Activated CD8-positive, alpha-beta memory T cell treated with anti-CD3 and anti-CD28 coated beads, Interleukin-2, amount 10 ng/mL, durations not matched to agents 7 days and 5 days (primary cell): ENCODE data around the gene ZSWIM5. TPM values are rescaled to one million over a fixed set of nuclear protein-coding genes. Genes with fewer than 3 reads are reported as not detected.
"Not testable (repeated sequence)": the region's sequence is repeated elsewhere in the genome, so short reads cannot be mapped to it uniquely, and the experiment has no call there.

Experiments
- ATAC-seq: fragments of 150-1000 bp; cut with Tn5 transposase; one replicate; pipeline ENCODE4 v1.10.0; 2021; ENCODE audit warnings: moderate library complexity
- CTCF ChIA-PET: fragments of 350-600 bp; sonication (Branson Sonifier 250); formaldehyde crosslinking; loops from one replicate; lab custom pipeline; 2021; ENCODE audit warnings: antibody characterized with exemption; lab: Charles Lee
- DNase-seq: peaks from one replicate; pipeline ENCODE4 v3.0.0-alpha.2; 2020
- H3K27ac Mint-ChIP-seq: one replicate; pipeline ENCODE4 v1.8.0; 2021; ENCODE audit warnings: mild to moderate bottlenecking, mixed read lengths
- H3K27me3 Mint-ChIP-seq: one replicate; pipeline ENCODE4 v1.8.0; 2021; ENCODE audit warnings: mixed read lengths
- H3K36me3 Mint-ChIP-seq: one replicate; pipeline ENCODE4 v1.8.0; 2021; ENCODE audit warnings: mild to moderate bottlenecking, mixed read lengths
- H3K4me1 Mint-ChIP-seq: one replicate; pipeline ENCODE4 v1.8.0; 2021; ENCODE audit warnings: mixed read lengths
- H3K4me3 Mint-ChIP-seq: one replicate; pipeline ENCODE4 v1.8.0; 2021; ENCODE audit warnings: mild to moderate bottlenecking, moderate library complexity, mixed read lengths
- H3K9me3 Mint-ChIP-seq: one replicate; pipeline ENCODE4 v1.8.0; 2022; ENCODE audit warnings: low read depth, mixed read lengths
- total RNA-seq, 2 experiments: library from RNA; stranded (reverse); gene quantifications; one replicate each; pipeline ENCODE4 v1.2.3, GENCODE V29; 2021

ZSWIM5 gene
- under 1 TPM; 0.47 to 0.64 TPM for total RNA-seq

DNA sequence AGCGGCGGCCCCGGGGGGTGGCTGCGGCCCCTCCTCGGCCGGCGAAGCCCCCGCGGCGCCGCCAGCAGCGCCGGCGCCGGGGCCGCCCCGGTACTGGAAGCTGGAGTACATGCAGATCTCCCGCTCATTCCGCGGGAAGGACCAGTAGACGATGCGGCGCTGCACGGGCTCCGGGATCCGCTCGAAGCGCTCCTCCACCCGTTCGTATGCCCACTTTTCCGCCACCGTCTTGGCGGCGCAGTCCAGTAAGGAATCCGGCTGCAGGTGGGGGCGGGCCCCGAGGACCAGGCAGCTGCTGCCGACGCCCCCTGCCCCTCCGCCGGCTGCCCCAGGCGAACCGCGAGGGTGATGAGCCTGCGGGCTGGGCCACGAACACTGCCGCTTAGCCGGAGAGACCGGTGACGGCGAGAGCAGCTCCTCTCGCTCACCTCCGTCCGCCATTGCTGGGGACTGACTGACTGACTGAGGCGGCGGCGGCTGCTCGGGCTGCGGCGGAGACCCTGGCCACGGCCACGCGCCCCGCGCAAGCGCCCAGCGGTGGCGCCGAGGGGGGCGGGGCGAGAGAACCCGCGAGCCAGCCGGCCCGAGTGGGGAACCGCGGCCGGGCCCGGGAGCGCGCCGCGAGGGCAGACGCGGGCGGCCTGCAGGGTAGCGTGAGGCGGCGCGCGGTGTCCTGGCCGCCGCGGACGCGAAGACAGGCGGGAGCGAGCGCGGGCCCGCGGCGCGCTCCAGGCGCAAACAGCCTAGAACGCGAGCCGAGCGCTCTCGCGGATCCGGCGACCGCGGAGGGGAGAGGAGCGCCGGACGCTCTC, at the start of gene ZSWIM5:
ZSWIM5 (minus strand) TSS at position 696 of the 812 bp plus-strand sequence; CDS start at position 441, 255 bp downstream.
- CTCF ChIA-PET, result interaction anchor here (0.8 to 1.3 kb wide), 2 partner anchors 14 to 131 kb away, joined by 3 read pairs; no protein-coding TSS in a partner anchor
- DNase-seq, result peak; percentile 70
- Mint-ChIP-seq H3K4me1 (peaks cover 26% of the 10 kb centered on the region), H3K9me3 (no peaks in the 10 kb centered on the region), H3K4me3 (peak within 1 kb of the TSS; percentile 80), H3K36me3 (no peaks in the 10 kb centered on the region), H3K27me3 (peaks cover 14% of the 10 kb centered on the region), H3K27ac (peak within 1 kb of the TSS; percentile 54)
- ATAC-seq, result peak; percentile 86

DNA sequence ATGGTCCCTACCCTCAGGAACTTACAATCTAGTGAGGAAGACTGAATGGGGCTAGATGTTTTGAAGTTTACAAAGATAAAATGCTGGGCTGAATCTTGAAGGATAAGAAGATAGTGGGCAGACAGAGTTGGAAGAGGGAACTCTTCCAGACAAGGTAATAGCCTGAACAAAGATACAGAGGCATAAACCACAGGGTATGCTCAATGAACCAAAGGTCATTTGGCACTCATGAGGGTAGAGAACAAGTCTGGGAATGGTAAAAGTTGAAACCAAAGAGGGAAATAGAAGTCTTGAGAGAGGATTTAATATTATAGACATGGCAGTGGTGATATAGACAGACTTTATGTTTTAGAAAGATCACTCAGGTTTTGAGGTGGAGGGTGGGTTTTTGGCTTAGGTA, 48.1 kb upstream of the ZSWIM5 start:
- H3K27ac Mint-ChIP-seq, result no peak overlapping the region
- CTCF ChIA-PET, result no interaction called here
- no peak for ATAC-seq

DNA sequence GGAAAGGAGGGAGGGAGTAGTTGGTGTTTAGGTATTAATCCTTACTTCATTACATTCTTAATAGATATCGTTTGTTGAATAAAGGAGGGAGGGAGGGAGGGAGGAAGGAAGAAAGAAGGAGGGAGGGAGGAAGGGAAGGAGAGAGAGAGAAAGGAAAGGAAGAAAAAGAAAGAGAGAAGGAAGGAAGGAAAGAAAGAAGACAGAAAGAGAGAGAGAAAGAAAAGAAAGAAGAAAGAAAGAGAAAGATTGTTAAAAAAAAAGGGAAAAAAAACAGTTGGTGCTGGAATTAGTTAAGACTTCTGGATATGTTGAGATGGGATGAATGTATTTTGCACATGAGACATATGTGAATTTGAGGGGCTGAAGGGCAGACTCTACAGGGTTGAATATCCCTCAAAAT, 44.1 kb upstream of the ZSWIM5 start:
- no peak for ATAC-seq
- Mint-ChIP-seq H3K4me1 (peaks cover 3% of the 10 kb centered on the region), H3K27ac (no peak overlapping the region), H3K27me3 (peaks cover 5% of the 10 kb centered on the region), H3K9me3 (peaks cover 2% of the 10 kb centered on the region), H3K36me3 (no peaks in the 10 kb centered on the region), H3K4me3 (no peak overlapping the region)
- DNase-seq, result no peak
- CTCF ChIA-PET, result no interaction called here

More for the DNA sequence above, 48.1 kb upstream of the ZSWIM5 start:
- Mint-ChIP-seq H3K4me3 (no peak overlapping the region), H3K36me3 (peaks cover 7% of the 10 kb centered on the region), H3K27me3 (peaks cover 5% of the 10 kb centered on the region), H3K4me1 (no peaks in the 10 kb centered on the region), H3K9me3 (peaks cover 14% of the 10 kb centered on the region)
- no peak for DNase-seq

DNA sequence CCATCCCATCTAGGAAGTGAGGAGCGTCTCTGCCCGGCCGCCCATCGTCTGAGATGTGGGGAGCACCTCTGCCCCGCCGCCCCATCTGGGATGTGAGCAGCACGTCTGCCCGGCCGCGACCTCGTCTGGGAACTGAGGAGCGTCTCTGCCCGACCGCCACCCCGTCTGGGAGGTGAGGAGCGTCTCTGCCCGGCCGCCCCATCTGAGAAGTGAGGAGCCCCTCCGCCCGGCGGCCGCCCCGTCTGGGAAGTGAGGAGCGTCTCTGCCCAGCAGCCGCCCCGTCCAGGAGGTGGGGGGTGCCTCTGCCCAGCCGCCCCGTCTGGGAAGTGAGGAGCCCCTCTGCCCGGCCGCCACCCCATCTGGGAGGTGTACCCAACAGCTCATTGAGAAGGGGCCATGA, 41.6 kb upstream of the ZSWIM5 start:
- DNase-seq, ATAC-seq, H3K4me1 Mint-ChIP-seq, H3K9me3 Mint-ChIP-seq, CTCF ChIA-PET, H3K27me3 Mint-ChIP-seq, H3K4me3 Mint-ChIP-seq, H3K27ac Mint-ChIP-seq, H3K36me3 Mint-ChIP-seq: not testable (repeated sequence)

DNA sequence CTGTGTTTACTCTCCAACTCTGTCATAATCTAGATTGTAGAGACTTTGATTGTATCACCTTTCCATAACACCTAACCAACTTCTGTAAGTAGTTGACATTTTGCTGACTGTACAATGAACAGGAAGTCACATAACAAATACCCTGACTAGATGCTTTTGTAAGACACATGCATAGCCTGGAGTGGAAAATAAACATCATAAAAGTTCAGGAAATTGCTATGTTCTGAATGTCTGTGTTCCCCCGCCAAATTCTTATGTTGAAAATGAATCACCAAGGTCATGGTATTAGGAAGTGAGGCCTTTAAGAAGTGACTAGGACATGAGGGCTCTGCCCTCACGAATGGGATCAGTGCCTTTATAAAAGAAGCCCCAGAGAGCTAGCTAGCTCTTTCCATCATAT, 40.4 kb upstream of the ZSWIM5 start:
- Mint-ChIP-seq H3K27me3 (peaks cover 7% of the 10 kb centered on the region), H3K36me3 (peaks cover 3% of the 10 kb centered on the region), H3K27ac (no peak overlapping the region), H3K9me3 (peaks cover 7% of the 10 kb centered on the region), H3K4me3 (no peak overlapping the region), H3K4me1 (peaks cover 3% of the 10 kb centered on the region)
- ATAC-seq, result no peak
- DNase-seq, result no peak
- CTCF ChIA-PET, result no interaction called here

DNA sequence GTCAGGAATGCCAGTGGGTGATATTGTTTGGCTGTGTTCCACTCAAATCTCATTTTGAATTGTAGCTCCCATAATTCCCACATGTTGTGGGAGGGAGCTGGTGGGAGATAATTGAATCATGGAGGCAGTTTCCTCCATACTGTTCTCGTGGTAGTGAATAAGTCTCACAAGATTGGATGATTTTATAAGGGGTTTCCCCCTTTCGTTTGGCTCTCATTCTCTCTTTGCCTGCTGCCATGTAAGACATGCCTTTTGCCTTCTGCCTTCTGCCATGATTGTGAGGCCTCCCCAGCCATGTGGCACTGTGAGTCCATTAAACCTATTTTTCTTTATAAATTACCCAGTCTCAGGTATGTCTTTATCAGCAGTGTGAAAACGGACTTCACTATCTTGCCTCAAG, 40.0 kb upstream of the ZSWIM5 start:
- DNase-seq, ATAC-seq: not testable (repeated sequence)
- CTCF ChIA-PET, result interaction anchor here (0.6 kb wide), 1 partner anchor 378 kb away, joined by 3 read pairs; no protein-coding TSS in a partner anchor

DNA sequence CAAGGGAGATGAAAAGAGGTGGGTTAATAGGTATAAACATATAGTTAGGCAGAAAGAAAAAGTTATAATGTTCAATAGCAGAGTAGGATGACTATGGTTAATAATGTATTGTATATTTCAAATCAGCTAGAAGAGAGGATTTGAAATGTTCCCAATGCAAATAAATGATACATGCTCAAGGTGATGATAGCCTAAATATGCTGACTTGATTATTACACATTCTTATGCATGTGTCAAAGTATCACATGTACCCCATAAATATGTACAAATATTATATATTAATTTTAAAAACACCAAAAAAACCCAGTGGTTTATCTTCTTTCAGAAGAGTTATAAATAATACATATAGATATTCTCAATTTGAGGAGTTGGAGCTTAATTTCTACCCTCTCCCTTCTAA, 38.3 kb upstream of the ZSWIM5 start:
- DNase-seq (no peak), ATAC-seq (no peak)
- H3K27me3 Mint-ChIP-seq, result peaks cover 3% of the 10 kb centered on the region
- no peak overlapping the region for H3K4me3 Mint-ChIP-seq
- peaks cover 11% of the 10 kb centered on the region for H3K9me3 Mint-ChIP-seq
- CTCF ChIA-PET, result no interaction called here
- H3K27ac Mint-ChIP-seq, result no peak overlapping the region
- H3K4me1 Mint-ChIP-seq, result peaks cover 3% of the 10 kb centered on the region
- H3K36me3 Mint-ChIP-seq, result peaks cover 4% of the 10 kb centered on the region

More for the DNA sequence above, 40.0 kb upstream of the ZSWIM5 start:
- H3K27me3 Mint-ChIP-seq, H3K27ac Mint-ChIP-seq, H3K4me1 Mint-ChIP-seq, H3K9me3 Mint-ChIP-seq, H3K36me3 Mint-ChIP-seq, H3K4me3 Mint-ChIP-seq: not testable (repeated sequence)

DNA sequence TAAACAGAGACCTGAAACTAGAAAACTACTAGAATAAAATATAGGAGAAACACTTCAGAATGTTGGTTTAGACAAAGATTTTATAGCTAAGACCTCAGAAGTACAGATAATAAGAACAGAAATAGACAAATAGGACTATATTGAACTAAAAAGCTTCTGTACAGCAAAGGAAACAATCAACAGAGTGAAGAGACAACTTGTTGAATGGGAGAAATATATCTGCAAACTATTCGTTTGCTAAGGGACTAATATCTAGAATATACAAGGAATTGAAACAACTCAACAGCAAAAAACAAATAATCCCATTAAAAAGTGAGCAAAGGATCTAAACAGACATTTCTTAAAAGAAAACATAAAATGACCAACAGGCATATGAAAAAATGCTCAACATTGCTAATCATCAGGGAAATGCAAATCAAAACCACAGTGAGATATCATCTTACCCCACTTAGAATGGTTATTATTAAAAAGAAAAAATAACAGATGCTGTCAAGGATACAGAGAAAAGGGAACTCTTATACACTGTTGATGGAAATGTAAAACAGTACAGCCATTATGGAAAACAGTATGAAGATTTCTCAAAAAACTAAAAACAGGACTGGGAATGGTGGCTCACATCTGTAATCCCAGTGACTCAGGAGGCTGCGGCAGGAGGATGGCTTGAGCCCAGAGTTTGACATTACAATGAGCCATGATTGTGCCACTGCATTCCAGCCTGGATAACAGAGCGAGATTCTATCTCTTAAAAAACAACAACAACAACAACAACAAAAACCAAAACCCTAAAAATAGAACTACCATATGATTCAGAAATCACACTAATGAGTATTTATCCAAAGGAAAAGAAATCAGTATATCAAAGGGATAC, 37.3 kb upstream of the ZSWIM5 start:
- H3K9me3 Mint-ChIP-seq, result peaks cover 13% of the 10 kb centered on the region
- CTCF ChIA-PET, result no interaction called here
- ATAC-seq (no peak), DNase-seq (no peak)
- H3K4me3 Mint-ChIP-seq, result no peak overlapping the region
- H3K36me3 Mint-ChIP-seq, result peaks cover 4% of the 10 kb centered on the region
- peaks cover 3% of the 10 kb centered on the region for H3K27me3 Mint-ChIP-seq
- H3K4me1 Mint-ChIP-seq, result peaks cover 3% of the 10 kb centered on the region
- no peak overlapping the region for H3K27ac Mint-ChIP-seq

DNA sequence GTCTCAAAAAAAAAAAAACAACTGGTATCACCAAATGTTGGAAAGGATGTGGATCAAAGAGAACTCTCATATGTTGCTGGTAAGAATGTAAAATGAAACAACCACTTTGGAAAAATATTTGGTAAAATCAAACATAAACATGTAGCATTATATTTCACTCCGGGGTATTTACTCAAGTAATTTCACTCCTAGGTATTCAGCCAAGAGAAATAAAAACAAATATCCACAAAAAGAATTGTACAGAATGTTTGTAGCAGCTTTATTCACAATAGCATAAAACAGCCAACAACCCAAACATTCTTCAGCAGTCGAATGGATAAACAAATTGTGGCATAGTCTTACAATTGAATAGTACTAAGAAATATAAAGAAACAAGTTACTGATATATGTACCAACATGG, 32.4 kb upstream of the ZSWIM5 start:
- H3K27me3 Mint-ChIP-seq, result no peaks in the 10 kb centered on the region
- ATAC-seq, result no peak
- peaks cover 4% of the 10 kb centered on the region for H3K36me3 Mint-ChIP-seq
- no peak overlapping the region for H3K4me3 Mint-ChIP-seq
- no peaks in the 10 kb centered on the region for H3K4me1 Mint-ChIP-seq
- peaks cover 11% of the 10 kb centered on the region for H3K9me3 Mint-ChIP-seq
- no peak for DNase-seq
- CTCF ChIA-PET, result no interaction called here
- H3K27ac Mint-ChIP-seq, result no peak overlapping the region

DNA sequence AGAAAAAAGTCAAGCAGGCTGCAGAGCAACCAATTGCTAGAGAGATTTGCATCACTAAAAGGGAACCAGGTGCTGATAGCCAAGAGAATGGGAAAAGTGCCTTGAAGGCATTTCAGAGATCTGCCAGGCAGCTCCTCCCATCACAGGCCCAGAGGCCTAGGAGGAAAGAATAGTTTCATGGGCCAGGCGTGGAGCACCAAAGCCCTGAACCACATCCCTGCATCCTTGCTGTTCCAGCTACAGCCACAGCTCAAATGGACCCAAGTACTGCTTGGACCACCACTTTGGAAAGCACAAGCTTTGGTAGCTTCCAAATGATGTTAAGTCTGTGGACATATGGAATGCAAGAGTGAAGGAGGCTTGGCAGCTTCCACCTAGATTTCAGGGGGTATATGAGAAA, 29.7 kb upstream of the ZSWIM5 start:
- H3K9me3 Mint-ChIP-seq, result peaks cover 6% of the 10 kb centered on the region
- H3K4me1 Mint-ChIP-seq, result no peaks in the 10 kb centered on the region
- H3K27me3 Mint-ChIP-seq, result no peaks in the 10 kb centered on the region
- no peaks in the 10 kb centered on the region for H3K36me3 Mint-ChIP-seq
- no peak overlapping the region for H3K27ac Mint-ChIP-seq
- ATAC-seq (no peak), DNase-seq (no peak)
- CTCF ChIA-PET, result no interaction called here
- no peak overlapping the region for H3K4me3 Mint-ChIP-seq

DNA sequence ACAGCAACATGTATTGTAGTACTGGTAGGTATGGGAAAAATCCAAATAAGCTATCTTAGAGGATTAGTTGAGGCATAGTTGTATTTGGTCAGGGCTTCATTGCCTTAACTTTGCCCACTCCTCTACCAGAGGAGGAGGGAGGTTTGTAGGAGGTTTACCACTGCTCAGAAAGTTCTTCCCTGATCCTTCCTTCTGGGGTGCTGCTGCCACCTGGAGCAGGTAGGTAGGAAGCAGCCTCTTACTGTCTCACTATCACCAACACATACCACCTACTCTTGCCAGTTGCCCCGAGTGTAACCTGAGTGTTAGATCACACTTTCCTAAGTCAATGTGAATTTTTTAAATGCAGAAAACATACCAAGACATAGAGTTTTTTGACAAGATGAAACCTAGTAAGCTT, 24.1 kb upstream of the ZSWIM5 start:
- Mint-ChIP-seq H3K9me3 (no peaks in the 10 kb centered on the region), H3K4me1 (no peaks in the 10 kb centered on the region), H3K27me3 (peaks cover 2% of the 10 kb centered on the region), H3K4me3 (no peak overlapping the region), H3K27ac (no peak overlapping the region), H3K36me3 (no peaks in the 10 kb centered on the region)
- ATAC-seq (no peak), DNase-seq (no peak)
- CTCF ChIA-PET, result no interaction called here

DNA sequence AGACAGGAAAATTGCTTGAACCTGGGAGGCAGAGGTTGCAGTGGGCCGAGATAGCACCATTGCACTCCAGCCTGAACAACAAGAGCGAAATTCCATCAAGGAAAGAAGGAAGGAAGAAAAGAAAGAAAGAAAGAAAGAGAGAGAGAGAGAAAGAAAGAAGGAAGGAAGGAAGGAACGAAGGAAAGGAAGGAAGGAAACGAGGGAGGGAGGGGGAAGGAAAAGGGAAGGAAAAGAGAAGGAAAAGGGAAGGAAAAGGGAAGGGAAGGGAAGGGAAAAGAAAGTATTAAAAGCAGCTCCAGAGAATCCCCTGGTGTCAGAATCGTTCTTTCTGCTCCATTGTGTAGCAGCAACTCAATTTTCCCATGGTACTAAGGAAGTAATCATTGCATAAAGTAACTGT, 19.2 kb upstream of the ZSWIM5 start:
- Mint-ChIP-seq H3K27ac (no peak overlapping the region), H3K4me1 (no peaks in the 10 kb centered on the region), H3K9me3 (no peaks in the 10 kb centered on the region), H3K4me3 (no peak overlapping the region), H3K27me3 (peaks cover under 1% of the 10 kb centered on the region), H3K36me3 (no peaks in the 10 kb centered on the region)
- DNase-seq (no peak), ATAC-seq (no peak)
- CTCF ChIA-PET, result no interaction called here

DNA sequence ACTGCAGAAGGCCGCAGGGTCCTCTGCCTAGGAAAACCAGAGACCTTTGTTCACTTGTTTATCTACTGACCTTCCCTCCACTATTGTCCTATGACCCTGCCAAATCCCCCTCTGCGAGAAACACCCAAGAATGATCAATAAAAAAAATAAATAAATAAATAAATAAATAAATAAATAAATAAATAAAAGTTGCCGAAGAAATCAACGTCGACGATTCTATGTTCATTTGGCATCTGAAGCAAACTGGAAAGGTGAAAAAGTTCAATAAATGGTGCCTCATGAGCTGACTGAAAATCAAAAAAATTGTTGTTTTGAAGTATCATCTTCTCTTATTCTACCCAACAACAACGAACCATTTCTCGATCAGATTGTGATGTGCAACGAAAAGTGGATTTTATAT, 17.3 kb upstream of the ZSWIM5 start:
- H3K4me1 Mint-ChIP-seq, DNase-seq, CTCF ChIA-PET, H3K27ac Mint-ChIP-seq, ATAC-seq, H3K9me3 Mint-ChIP-seq, H3K36me3 Mint-ChIP-seq, H3K27me3 Mint-ChIP-seq, H3K4me3 Mint-ChIP-seq: not testable (repeated sequence)
